Measurements from ENCODE around the gene CXCL5. TPM values are rescaled to one million over a fixed set of nuclear protein-coding genes. Genes with fewer than 3 reads are reported as not detected.

CXCL5 gene
- 1.4 TPM for polyA plus RNA-seq (2013, experiment 1 of 2)
- 1.0 TPM for polyA plus RNA-seq (2013, experiment 2 of 2)

- 69 to 72% methylated on average over 22 to 34 of the region's 46 CpGs for WGBS, 2 experiments (ENCODE audit: insufficient coverage in 2 of 2)
- H3K4me3 ChIP-seq (ENCODE audit: extremely low read depth, insufficient read depth, low read length, poor library complexity, severe bottlenecking), result peak within 1 kb of the TSS; percentile 19
- no peaks in the 10 kb centered on the region for H3K36me3 ChIP-seq (ENCODE audit: control insufficient read depth, insufficient read depth, low read length)
- H3K27ac ChIP-seq (ENCODE audit: low read depth, low read length, severe bottlenecking), result no peak within 1 kb of the TSS
- H3K4me1 ChIP-seq (ENCODE audit: control insufficient read depth, insufficient read depth, low read length, poor library complexity, severe bottlenecking), result peaks cover 12% of the 10 kb centered on the region
- H3K9me3 ChIP-seq (ENCODE audit: control insufficient read depth, low read length), result no peaks in the 10 kb centered on the region
Measured at GRCh38 chr4:73998040-73999011, at the start of gene CXCL5. TSS of gene CXCL5 (minus strand) at chr4:73998677. CDS start at chr4:73998581, 96 bp downstream.

GRCh38 chr4:74047152-74047551 lies 48.7 kb upstream of the CXCL5 start:
- H3K4me1 ChIP-seq (ENCODE audit: control insufficient read depth, insufficient read depth, low read length, poor library complexity, severe bottlenecking), result no peaks in the 10 kb centered on the region
- no peaks in the 10 kb centered on the region for H3K9me3 ChIP-seq (ENCODE audit: control insufficient read depth, low read length)
- H3K4me3 ChIP-seq (ENCODE audit: extremely low read depth, insufficient read depth, low read length, poor library complexity, severe bottlenecking), result no peak overlapping the region
- 80% methylated on average over 1 of the region's 1 CpG; no CpG with 5 or more reads in 1 of the 2 experiments for WGBS, 2 experiments (ENCODE audit: insufficient coverage in 2 of 2)
- H3K27ac ChIP-seq (ENCODE audit: low read depth, low read length, severe bottlenecking), result no peak overlapping the region
- H3K36me3 ChIP-seq (ENCODE audit: control insufficient read depth, insufficient read depth, low read length), result no peaks in the 10 kb centered on the region

- no peak overlapping the region for H3K27ac ChIP-seq (ENCODE audit: low read depth, low read length, severe bottlenecking)
- H3K36me3 ChIP-seq (ENCODE audit: control insufficient read depth, insufficient read depth, low read length), result no peaks in the 10 kb centered on the region
- no peaks in the 10 kb centered on the region for H3K9me3 ChIP-seq (ENCODE audit: control insufficient read depth, low read length)
- no peaks in the 10 kb centered on the region for H3K4me1 ChIP-seq (ENCODE audit: control insufficient read depth, insufficient read depth, low read length, poor library complexity, severe bottlenecking)
- no peak overlapping the region for H3K4me3 ChIP-seq (ENCODE audit: extremely low read depth, insufficient read depth, low read length, poor library complexity, severe bottlenecking)
- WGBS, 2 experiments (ENCODE audit: insufficient coverage in 2 of 2), result no CpG with 5 or more reads among the region's 2 CpGs
Measured at GRCh38 chr4:74045772-74046171, 47.3 kb upstream of the CXCL5 start.

GRCh38 chr4:74045247-74045646 lies 46.8 kb upstream of the CXCL5 start:
- Histone ChIP-seq H3K36me3 (ENCODE audit: control insufficient read depth, insufficient read depth, low read length) (no peaks in the 10 kb centered on the region), H3K9me3 (ENCODE audit: control insufficient read depth, low read length) (no peaks in the 10 kb centered on the region), H3K4me1 (ENCODE audit: control insufficient read depth, insufficient read depth, low read length, poor library complexity, severe bottlenecking) (no peaks in the 10 kb centered on the region), H3K27ac (ENCODE audit: low read depth, low read length, severe bottlenecking) (no peak overlapping the region), H3K4me3 (ENCODE audit: extremely low read depth, insufficient read depth, low read length, poor library complexity, severe bottlenecking) (no peak overlapping the region)
- WGBS, 2 experiments (ENCODE audit: insufficient coverage in 2 of 2), result 100% methylated on average over 2 of the region's 3 CpGs; no CpG with 5 or more reads in 1 of the 2 experiments

GRCh38 chr4:74044677-74045076 lies 46.2 kb upstream of the CXCL5 start:
- Histone ChIP-seq H3K4me3 (ENCODE audit: extremely low read depth, insufficient read depth, low read length, poor library complexity, severe bottlenecking) (no peak overlapping the region), H3K9me3 (ENCODE audit: control insufficient read depth, low read length) (no peaks in the 10 kb centered on the region), H3K36me3 (ENCODE audit: control insufficient read depth, insufficient read depth, low read length) (no peaks in the 10 kb centered on the region), H3K27ac (ENCODE audit: low read depth, low read length, severe bottlenecking) (no peak overlapping the region), H3K4me1 (ENCODE audit: control insufficient read depth, insufficient read depth, low read length, poor library complexity, severe bottlenecking) (no peaks in the 10 kb centered on the region)
- no CpG with 5 or more reads among the region's 3 CpGs for WGBS, 2 experiments (ENCODE audit: insufficient coverage in 2 of 2)

GRCh38 chr4:74042681-74043080 lies 44.2 kb upstream of the CXCL5 start:
- Histone ChIP-seq H3K4me3 (ENCODE audit: extremely low read depth, insufficient read depth, low read length, poor library complexity, severe bottlenecking) (no peak overlapping the region), H3K36me3 (ENCODE audit: control insufficient read depth, insufficient read depth, low read length) (no peaks in the 10 kb centered on the region), H3K9me3 (ENCODE audit: control insufficient read depth, low read length) (no peaks in the 10 kb centered on the region), H3K27ac (ENCODE audit: low read depth, low read length, severe bottlenecking) (no peak overlapping the region), H3K4me1 (ENCODE audit: control insufficient read depth, insufficient read depth, low read length, poor library complexity, severe bottlenecking) (peaks cover 3% of the 10 kb centered on the region)
- WGBS, 2 experiments (ENCODE audit: insufficient coverage in 2 of 2), result 77 to 89% methylated on average over 2 of the region's 2 CpGs

- WGBS, 2 experiments (ENCODE audit: insufficient coverage in 2 of 2), result no CpG with 5 or more reads among the region's 1 CpG
- Histone ChIP-seq H3K4me3 (ENCODE audit: extremely low read depth, insufficient read depth, low read length, poor library complexity, severe bottlenecking) (no peak overlapping the region), H3K9me3 (ENCODE audit: control insufficient read depth, low read length) (no peaks in the 10 kb centered on the region), H3K27ac (ENCODE audit: low read depth, low read length, severe bottlenecking) (no peak overlapping the region), H3K36me3 (ENCODE audit: control insufficient read depth, insufficient read depth, low read length) (no peaks in the 10 kb centered on the region), H3K4me1 (ENCODE audit: control insufficient read depth, insufficient read depth, low read length, poor library complexity, severe bottlenecking) (peaks cover 3% of the 10 kb centered on the region)
Measured at GRCh38 chr4:74041418-74041817, 42.9 kb upstream of the CXCL5 start.

GRCh38 chr4:74039315-74039763 lies 40.9 kb upstream of the CXCL5 start:
- Histone ChIP-seq H3K36me3 (ENCODE audit: control insufficient read depth, insufficient read depth, low read length) (no peaks in the 10 kb centered on the region), H3K4me1 (ENCODE audit: control insufficient read depth, insufficient read depth, low read length, poor library complexity, severe bottlenecking) (peaks cover 3% of the 10 kb centered on the region), H3K9me3 (ENCODE audit: control insufficient read depth, low read length) (no peaks in the 10 kb centered on the region), H3K27ac (ENCODE audit: low read depth, low read length, severe bottlenecking) (no peak overlapping the region), H3K4me3 (ENCODE audit: extremely low read depth, insufficient read depth, low read length, poor library complexity, severe bottlenecking) (peak overlapping the region; percentile 64)
- 20 to 46% methylated on average over 1 to 2 of the region's 4 CpGs for WGBS, 2 experiments (ENCODE audit: insufficient coverage in 2 of 2)

GRCh38 chr4:74038425-74039314 lies 40.2 kb upstream of the CXCL5 start, which contains the start of gene CXCL3:
TSS of gene CXCL3 (minus strand) at chr4:74038689. CDS start at chr4:74038611, 78 bp downstream.
- Histone ChIP-seq H3K4me3 (ENCODE audit: extremely low read depth, insufficient read depth, low read length, poor library complexity, severe bottlenecking) (peak within 1 kb of the TSS; percentile 64), H3K36me3 (ENCODE audit: control insufficient read depth, insufficient read depth, low read length) (no peaks in the 10 kb centered on the region), H3K9me3 (ENCODE audit: control insufficient read depth, low read length) (no peaks in the 10 kb centered on the region), H3K27ac (ENCODE audit: low read depth, low read length, severe bottlenecking) (no peak within 1 kb of the TSS), H3K4me1 (ENCODE audit: control insufficient read depth, insufficient read depth, low read length, poor library complexity, severe bottlenecking) (peaks cover 3% of the 10 kb centered on the region)
- WGBS, 2 experiments (ENCODE audit: insufficient coverage in 2 of 2), result 3 to 4% methylated on average over 39 to 41 of the region's 64 CpGs

GRCh38 chr4:74038086-74038424 lies 39.6 kb upstream of the CXCL5 start:
- 0% methylated on average over 9 to 10 of the region's 17 CpGs for WGBS, 2 experiments (ENCODE audit: insufficient coverage in 2 of 2)
- Histone ChIP-seq H3K36me3 (ENCODE audit: control insufficient read depth, insufficient read depth, low read length) (no peaks in the 10 kb centered on the region), H3K27ac (ENCODE audit: low read depth, low read length, severe bottlenecking) (no peak overlapping the region), H3K4me3 (ENCODE audit: extremely low read depth, insufficient read depth, low read length, poor library complexity, severe bottlenecking) (peak overlapping the region; percentile 64), H3K9me3 (ENCODE audit: control insufficient read depth, low read length) (no peaks in the 10 kb centered on the region), H3K4me1 (ENCODE audit: control insufficient read depth, insufficient read depth, low read length, poor library complexity, severe bottlenecking) (peaks cover 3% of the 10 kb centered on the region)
